IMR-90 (cell line): ENCODE results near the gene MFNG. TPM values are rescaled to one million over a fixed set of nuclear protein-coding genes. Genes with fewer than 3 reads are reported as not detected.

Experiments used
- ATAC-seq: fragments of 200-7000 bp; cut with Tn5 transposase; 2 replicates; pipeline ENCODE4 v1.9.1; 2020; ENCODE audit warnings: low read depth, mild to moderate bottlenecking, moderate library complexity
- BruUV-seq: library from RNA; stranded (reverse); fragments of 400-500 nt; replicated peaks from 2 replicates; lab custom pipeline; 2021; lab: Mats Ljungman, UMichigan
- CTCF ChIA-PET: fragments of 300-600 bp; formaldehyde crosslinking; extraction: SDS; loops from one replicate; lab custom pipeline; 2021; ENCODE audit warnings: antibody characterized with exemption; lab: Yijun Ruan, JAX
- POLR2A ChIA-PET: fragments of 300-600 bp; sonication (Branson Sonifier 250); formaldehyde crosslinking; loops from one replicate; lab custom pipeline; 2022; ENCODE audit warnings: antibody characterized with exemption; ENCODE audit not compliant: unreplicated experiment; lab: Charles Lee
- DNase-seq: peaks from one replicate; pipeline ENCODE4 v3.0.0; 2013
- H2AFZ ChIP-seq: replicated peaks from 2 replicates; pipeline ENCODE3; 2013; ENCODE audit warnings: low read length, mild to moderate bottlenecking; ENCODE audit not compliant: poor library complexity
- H2AK5ac ChIP-seq: 2 replicates; pipeline ENCODE4 v1.6.1; 2013; ENCODE audit warnings: low read depth, low read length, inconsistent platforms
- H2AK9ac ChIP-seq: replicated peaks from 2 replicates; pipeline ENCODE3; 2013; ENCODE audit warnings: mild to moderate bottlenecking, low read depth, low read length, moderate library complexity; ENCODE audit not compliant: poor library complexity
- H2BK120ac ChIP-seq: 2 replicates; pipeline ENCODE4 v1.6.1; 2013; ENCODE audit warnings: low read depth, low read length, inconsistent platforms
- H2BK15ac ChIP-seq: 3 replicates; pipeline ENCODE4 v1.6.1; 2013; ENCODE audit warnings: low read depth, low read length, inconsistent platforms
- H2BK20ac ChIP-seq: 2 replicates; pipeline ENCODE4 v1.6.1; 2013; ENCODE audit warnings: low read depth, mild to moderate bottlenecking, inconsistent platforms, low read length, moderate library complexity
- H2BK5ac ChIP-seq: 2 replicates; pipeline ENCODE4 v1.6.1; 2013; ENCODE audit warnings: mild to moderate bottlenecking, low read depth, low read length, inconsistent platforms; ENCODE audit not compliant: poor library complexity, severe bottlenecking
- H3K14ac ChIP-seq: replicated peaks from 2 replicates; pipeline ENCODE4 v1.6.1; 2013; ENCODE audit warnings: low read depth, low read length, inconsistent platforms
- H3K18ac ChIP-seq: 2 replicates; pipeline ENCODE4 v1.6.1; 2013; ENCODE audit warnings: low read depth, low read length, control low read depth
- H3K23ac ChIP-seq: 2 replicates; pipeline ENCODE4 v1.6.1; 2013; ENCODE audit warnings: low read depth, low read length, inconsistent platforms
- H3K27ac ChIP-seq: 2 replicates; pipeline ENCODE4 v1.5.1; 2013; ENCODE audit warnings: mild to moderate bottlenecking, control low read depth, low read length; ENCODE audit not compliant: insufficient read depth
- H3K27me3 ChIP-seq: 2 replicates; pipeline ENCODE4 v1.6.1; 2013; ENCODE audit warnings: low read length; ENCODE audit not compliant: control insufficient read depth, insufficient read depth
- H3K36me3 ChIP-seq: 2 replicates; pipeline ENCODE4 v1.6.1; 2013; ENCODE audit warnings: low read length, mixed read lengths; ENCODE audit not compliant: control insufficient read depth, insufficient read depth
- H3K4ac ChIP-seq: 2 replicates; pipeline ENCODE4 v1.6.1; 2013; ENCODE audit warnings: low read depth, low read length, inconsistent platforms
- H3K4me1 ChIP-seq: 2 replicates; pipeline ENCODE4 v1.6.1; 2013; ENCODE audit warnings: low read length, mixed read lengths; ENCODE audit not compliant: control insufficient read depth, insufficient read depth
- H3K4me2 ChIP-seq: 2 replicates; pipeline ENCODE4 v1.6.1; 2013; ENCODE audit warnings: low read depth, mild to moderate bottlenecking, control low read depth, low read length, moderate library complexity
- H3K4me3 ChIP-seq: 2 replicates; pipeline ENCODE4 v1.5.1; 2013; ENCODE audit warnings: low read depth, mild to moderate bottlenecking, control low read depth, low read length, moderate library complexity; ENCODE audit not compliant: insufficient read depth
- H3K56ac ChIP-seq: 2 replicates; pipeline ENCODE4 v1.6.1; 2013; ENCODE audit warnings: low read length, inconsistent platforms; ENCODE audit not compliant: insufficient read depth; ENCODE audit errors: extremely low read depth
- H3K79me1 ChIP-seq, 2 experiments: 2 replicates each; pipeline ENCODE4 v1.6.1; 2013; ENCODE audit warnings: low read length in 2 of 2, inconsistent platforms in 1 of 2, low read depth in 1 of 2
- H3K9ac ChIP-seq: 2 replicates; pipeline ENCODE4 v1.6.1; 2013; ENCODE audit warnings: low read depth, low read length, control low read depth
- H3K9me1 ChIP-seq: 2 replicates; pipeline ENCODE4 v1.6.1; 2013; ENCODE audit warnings: low read length, inconsistent platforms; ENCODE audit not compliant: insufficient read depth
- H3K9me3 ChIP-seq: 2 replicates; pipeline ENCODE4 v1.6.1; 2013; ENCODE audit warnings: low read length; ENCODE audit not compliant: control insufficient read depth, insufficient read depth
- H4K20me1 ChIP-seq: 2 replicates; pipeline ENCODE4 v1.6.1; 2013; ENCODE audit warnings: low read length, inconsistent platforms; ENCODE audit not compliant: insufficient read depth
- H4K5ac ChIP-seq: 2 replicates; pipeline ENCODE4 v1.6.1; 2013; ENCODE audit warnings: mild to moderate bottlenecking, low read depth, low read length, control low read depth
- H4K8ac ChIP-seq, 2 experiments: 2 replicates each; pipeline ENCODE4 v1.6.1; 2013; ENCODE audit warnings: low read depth in 2 of 2, low read length in 2 of 2, control low read depth in 1 of 2, inconsistent platforms in 1 of 2
- H4K91ac ChIP-seq: 2 replicates; pipeline ENCODE4 v1.6.1; 2013; ENCODE audit warnings: low read depth, low read length, inconsistent platforms; ENCODE audit not compliant: insufficient read depth
- ELK1 ChIP-seq: fragments of 150-350 bp; IDR thresholded peaks from 2 replicates; pipeline ENCODE4 v1.6.1; 2016; ENCODE audit warnings: low read depth, mild to moderate bottlenecking, low read length, moderate library complexity, borderline replicate concordance
- MAZ ChIP-seq: IDR thresholded peaks from 2 replicates; pipeline ENCODE4 v1.6.1; 2012; ENCODE audit warnings: low read depth, mild to moderate bottlenecking, low read length, improper control_type of control experiment, moderate library complexity, borderline replicate concordance
- MXI1 ChIP-seq: IDR thresholded peaks from 2 replicates; pipeline ENCODE4 v1.6.1; 2012; ENCODE audit warnings: low read depth, mild to moderate bottlenecking, low read length, moderate library complexity, borderline replicate concordance
- NFE2L2 ChIP-seq: fragments of 150-350 bp; IDR thresholded peaks from 2 replicates; pipeline ENCODE4 v1.6.1; 2016; ENCODE audit warnings: low read depth, mild to moderate bottlenecking, low read length
- RAD21 ChIP-seq: IDR thresholded peaks from 2 replicates; pipeline ENCODE4 v1.6.1; 2012; ENCODE audit warnings: low read length, improper control_type of control experiment
- RCOR1 ChIP-seq: IDR thresholded peaks from 2 replicates; pipeline ENCODE4 v1.6.1; 2012; ENCODE audit warnings: mild to moderate bottlenecking, low read length, improper control_type of control experiment; ENCODE audit not compliant: insufficient replicate concordance
- USF2 ChIP-seq: fragments of 150-350 bp; IDR thresholded peaks from 2 replicates; pipeline ENCODE4 v1.6.1; 2017; ENCODE audit warnings: mild to moderate bottlenecking, antibody characterized with exemption, low read length, low read depth
- WGBS, 2 experiments: methylation state at CpG; one replicate each; pipeline versions ENCODE4 v1.1.5 to v1.1.7; 2013; ENCODE audit warnings: missing lambda C conversion rate in 2 of 2; ENCODE audit not compliant: insufficient read length in 1 of 2; ENCODE audit errors: extremely low coverage in 2 of 2; 5-methylcytosine and 5-hydroxymethylcytosine counted together
- dilution Hi-C: fragments of 300-500 bp; cut with HindIII; formaldehyde crosslinking; loops from one replicate; pipeline ENCODE4 v1.14.3; 2018; ENCODE audit warnings: low sequenced_read_pairs; ENCODE audit not compliant: unreplicated experiment
- in situ Hi-C: fragments of 300-500 bp; cut with MboI; formaldehyde crosslinking; loops from 3 replicates; pipeline ENCODE4 v1.14.3; 2019; ENCODE audit warnings: low sequenced_read_pairs, inconsistent platforms, mixed read lengths
- intact Hi-C: fragments of 100-400 bp; cut with micrococcal nuclease; formaldehyde crosslinking; loops from 2 replicates; pipeline ENCODE4 v1.10.0; 2022
- polyA plus RNA-seq, 3 experiments: library from polyadenylated mRNA; depleted of rRNA; stranded (reverse); fragments of >200 nt; gene quantifications; 2 replicates each; pipeline ENCODE4 v1.2.3, GENCODE V29; 2012; ENCODE audit warnings: low replicate concordance in 1 of 3
- total RNA-seq: library from RNA; depleted of rRNA; stranded (reverse); fragments of >200 nt; gene quantifications from 2 replicates; pipeline ENCODE4 v1.2.3, GENCODE V29; 2012

Gene MFNG
- total and polyA plus RNA-seq, 2 of the 4 experiments (the other 2 are of a cell fraction), result 0.15 TPM; not detected in 1

- BruUV-seq, result no TSS peak
- no peak overlapping the region for H2AK9ac ChIP-seq
- no peak for TF ChIP-seq RCOR1
- no peak for TF ChIP-seq RAD21
- TF ChIP-seq ELK1, result no peak
- no peak for TF ChIP-seq NFE2L2
- no peak for TF ChIP-seq USF2
- TF ChIP-seq MXI1, result no peak
- TF ChIP-seq MAZ, result no peak
- no peak overlapping the region for H2AFZ ChIP-seq
- H3K9ac ChIP-seq, result no peak overlapping the region
- POLR2A ChIA-PET, result no interaction called here
- no peak overlapping the region for H4K8ac ChIP-seq
- H4K20me1 ChIP-seq, result peaks cover 3% of the 10 kb centered on the region; the same call in 1 of the 2 replicates
- no peak overlapping the region for H3K27ac ChIP-seq
- H2BK20ac ChIP-seq, result no peak overlapping the region
- H3K14ac ChIP-seq, result no peak overlapping the region
- H3K4me1 ChIP-seq, result peaks cover 6% of the 10 kb centered on the region
- ATAC-seq (no peak), DNase-seq (no peak)
- no peak overlapping the region for H4K5ac ChIP-seq
- H3K23ac ChIP-seq, result no peak overlapping the region
- H3K18ac ChIP-seq, result no peak overlapping the region
- no peaks in the 10 kb centered on the region for H3K79me1 ChIP-seq
- H3K9me1 ChIP-seq, result no peaks in the 10 kb centered on the region
- in situ Hi-C loops (loop anchor here (5.0 kb wide), 1 partner anchor 62 kb away; no protein-coding TSS in a partner anchor), intact Hi-C loops (loop anchor here (5.0 kb wide), 2 partner anchors 218 to 327 kb away; no protein-coding TSS in a partner anchor), dilution Hi-C loops (no loop called here)
- no peak overlapping the region for H2AK5ac ChIP-seq
- H2BK5ac ChIP-seq, result no peak overlapping the region
- no peaks in the 10 kb centered on the region for H3K9me3 ChIP-seq
- H3K27me3 ChIP-seq, result no peaks in the 10 kb centered on the region
- no peak overlapping the region for H3K4me2 ChIP-seq
- no peak overlapping the region for H4K91ac ChIP-seq
- 100% methylated on average over 1 of the region's 6 CpGs; no CpG with 5 or more reads in 1 of the 2 experiments for WGBS, 2 experiments
- no peak overlapping the region for H3K4ac ChIP-seq
- no peak overlapping the region for H3K4me3 ChIP-seq
- CTCF ChIA-PET, result no interaction called here
- no peak overlapping the region for H2BK120ac ChIP-seq
- H3K36me3 ChIP-seq, result no peaks in the 10 kb centered on the region
- no peak overlapping the region for H3K56ac ChIP-seq
- no peak overlapping the region for H2BK15ac ChIP-seq
Observed at GRCh38 chr22:37535159-37535558, 49.0 kb upstream of the MFNG start.
